Nucleus accumbens (tissue), 56 donors: Measurements from ENCODE around the gene PLPP1.
A peak's percentile ranks its signal among the peaks of the same experiment; 100 is the strongest.
"Not testable (repeated sequence)": the region's sequence is repeated elsewhere in the genome, so short reads cannot be mapped to it uniquely, and the experiment has no call there.

Source experiments
- DNase-seq, 56 donors: peaks; one replicate each; lab custom pipeline; 2025; lab: John Stamatoyannopoulos, UW

Gene PLPP1

DNA sequence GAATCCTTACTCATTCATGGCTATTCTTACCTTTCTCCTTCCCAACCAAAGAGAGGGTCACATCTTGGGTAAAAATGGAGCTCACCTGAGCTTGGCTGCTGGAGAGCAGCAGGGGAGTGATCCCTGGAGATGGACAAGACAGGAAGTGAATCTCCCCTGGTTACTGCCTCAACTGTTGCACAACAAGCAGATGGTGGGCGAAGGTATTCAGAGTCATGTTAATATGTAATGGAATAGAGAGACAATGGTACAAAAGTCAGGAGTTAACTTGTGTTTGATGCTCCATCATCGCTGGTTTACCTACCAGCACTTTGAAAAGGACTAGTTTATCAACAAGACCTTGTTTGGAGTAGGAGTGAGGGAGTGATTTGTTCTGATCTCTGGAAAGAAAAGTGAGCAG, 13.0 kb upstream of the PLPP1 start:
- no peak for DNase-seq

DNA sequence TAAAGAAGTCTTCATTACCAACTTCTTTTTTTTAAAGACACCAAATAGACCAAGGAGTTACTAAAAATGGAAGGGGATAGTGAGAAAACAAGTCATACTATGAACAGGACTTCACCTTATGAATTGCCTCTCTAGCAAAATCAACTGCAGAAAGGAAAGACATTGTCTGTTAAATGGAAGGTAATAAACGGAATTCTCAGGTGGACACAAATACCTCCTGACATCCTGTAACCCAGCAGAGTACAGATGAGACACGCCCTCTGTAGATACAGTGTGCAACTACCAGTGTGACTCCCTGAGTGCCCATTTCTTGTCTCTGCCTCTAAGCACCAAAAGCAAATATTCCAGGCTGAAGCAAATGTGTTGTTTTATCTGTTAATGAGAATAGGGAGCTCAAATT, 12.2 kb upstream of the PLPP1 start:
- DNase-seq: no peak

DNA sequence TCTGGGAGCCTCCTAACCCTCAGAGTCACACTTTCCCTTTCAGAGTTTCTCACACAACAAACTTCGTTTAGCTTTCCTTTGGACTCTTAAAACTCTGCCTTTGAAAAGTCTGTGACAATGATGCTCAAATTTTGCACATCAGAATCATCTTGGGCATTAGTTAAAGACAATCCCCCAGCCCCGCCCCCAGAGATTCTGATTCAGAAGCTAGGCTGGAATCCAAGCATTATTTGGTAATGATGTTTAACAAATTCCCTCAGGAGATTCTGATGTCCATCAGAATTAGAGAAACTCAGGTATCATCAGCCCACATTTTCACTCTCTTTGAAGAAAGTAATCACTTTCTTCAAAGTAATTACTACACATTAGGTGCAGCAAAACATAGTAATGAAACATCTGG, 9.6 kb upstream of the PLPP1 start:
- no peak for DNase-seq

GRCh38 chr5:55541056-55541635, 6.4 kb upstream of the PLPP1 start:
- DNase-seq: no peak

- DNase-seq: no peak
Observed at GRCh38 chr5:55540525-55540924, 5.8 kb upstream of the PLPP1 start.

- no peak for DNase-seq
Observed at GRCh38 chr5:55540024-55540423, 5.3 kb upstream of the PLPP1 start.

DNA sequence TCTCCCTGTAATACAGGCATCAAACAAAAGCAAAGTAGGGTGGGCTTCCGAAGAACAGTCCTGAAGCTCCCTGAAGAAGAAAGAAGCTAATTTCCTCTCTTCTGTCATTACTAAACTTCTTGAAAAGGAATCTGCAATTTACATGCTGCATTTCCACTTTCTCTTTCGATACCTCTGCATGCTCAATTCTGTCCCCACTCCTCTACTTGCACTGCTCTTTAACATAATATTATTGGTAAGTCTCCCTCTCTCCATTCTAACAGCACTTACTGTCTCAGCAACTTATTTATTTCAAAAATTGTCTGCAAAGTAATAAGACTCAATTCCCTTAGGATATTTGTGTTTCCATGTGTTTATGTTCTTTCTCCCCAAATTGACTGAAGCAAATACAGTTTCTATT, 3.9 kb upstream of the PLPP1 start:
- no peak for DNase-seq

DNA sequence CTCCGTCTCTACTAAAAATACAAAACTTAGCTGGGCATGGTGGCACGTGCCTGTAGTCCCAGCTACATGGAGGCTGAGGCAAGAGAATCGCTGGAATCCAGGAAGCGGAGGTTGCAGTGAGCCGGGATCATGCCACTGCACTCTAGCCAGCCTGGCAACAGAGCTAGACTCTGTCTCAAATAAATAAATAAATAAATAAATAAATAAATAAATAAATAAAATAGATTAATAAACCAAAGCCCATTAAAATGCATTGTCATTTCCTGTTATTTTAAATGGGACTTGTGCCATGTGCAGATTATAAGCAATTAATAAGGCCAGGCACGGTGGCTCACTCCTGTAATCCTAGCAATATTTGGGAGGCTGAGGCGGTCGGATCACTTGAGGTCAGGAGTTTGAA, 2.6 kb upstream of the PLPP1 start:
- not testable (repeated sequence) for DNase-seq

- peak in 5 of 56 donors; percentile 11 to 80 (median 21) for DNase-seq
Observed at GRCh38 chr5:55535199-55535905, 588 bp upstream of the PLPP1 start.

DNA sequence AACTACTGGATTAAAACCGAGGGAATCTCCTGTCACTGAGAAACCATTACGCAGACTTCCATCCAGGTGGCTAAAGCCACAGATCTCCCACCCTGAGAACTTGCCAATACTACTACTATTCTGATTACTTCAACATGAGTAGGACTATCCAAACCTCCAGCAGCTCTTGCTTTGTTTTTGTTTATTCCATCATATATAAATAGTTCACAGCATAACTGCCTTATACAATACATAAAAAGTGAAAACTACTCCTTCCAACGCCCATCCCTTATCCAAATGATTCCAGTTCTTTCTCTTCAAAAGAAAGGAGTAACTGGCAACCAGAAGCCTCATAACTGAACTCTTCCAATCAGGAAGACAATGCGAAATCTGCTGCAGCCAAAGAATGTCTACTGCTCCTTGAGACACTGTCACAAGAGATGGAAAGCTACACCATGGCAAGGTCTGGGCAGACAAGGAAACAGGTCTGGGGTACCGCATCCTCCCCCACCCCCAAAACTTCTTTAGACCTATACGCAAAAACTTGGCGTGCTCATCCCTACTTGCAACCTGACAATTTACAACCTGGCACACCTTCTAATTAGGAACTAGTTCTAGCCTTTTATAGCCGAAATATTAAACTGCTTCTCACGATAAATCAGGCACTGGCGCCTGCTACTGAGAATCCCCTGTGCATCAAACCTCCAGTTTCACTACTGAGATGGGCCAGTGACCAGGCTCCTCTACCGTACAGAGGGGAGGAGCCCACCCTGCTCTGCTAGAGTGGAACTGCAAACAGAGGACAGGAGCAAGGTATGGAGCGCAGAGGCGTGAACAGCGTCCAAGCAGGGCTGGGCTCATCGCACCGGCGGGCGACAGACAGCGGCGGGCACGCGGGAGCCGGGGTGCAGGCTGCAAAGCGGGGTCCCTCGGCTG, 986 bp downstream of the PLPP1 start:
- DNase-seq: peak in 15 of 56 donors; percentile 13 to 69 (median 52)

DNA sequence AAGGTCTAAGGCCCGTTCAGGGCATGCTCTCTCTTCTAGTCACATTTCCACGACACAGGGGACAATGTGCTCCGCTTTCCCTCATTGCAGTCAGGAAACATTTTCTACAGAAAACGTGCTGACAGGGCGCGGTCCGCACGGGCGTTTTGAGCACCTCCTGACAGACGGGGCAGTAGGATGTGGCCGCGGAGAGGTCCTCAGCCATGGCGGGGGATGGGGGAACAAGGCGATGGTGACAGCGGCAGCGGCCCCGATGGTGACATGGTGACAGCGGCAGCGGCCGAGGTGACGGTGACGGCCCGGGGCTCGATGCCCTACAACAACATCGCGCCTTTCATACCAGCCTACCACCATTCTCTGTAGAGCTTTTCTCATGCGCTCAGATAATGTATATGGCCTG, 4.1 kb downstream of the PLPP1 start:
- DNase-seq: no peak

- no peak for DNase-seq
Observed at GRCh38 chr5:55524816-55525215, 9.9 kb downstream of the PLPP1 start.

GRCh38 chr5:55523293-55523692, 11.5 kb downstream of the PLPP1 start:
- no peak for DNase-seq

DNA sequence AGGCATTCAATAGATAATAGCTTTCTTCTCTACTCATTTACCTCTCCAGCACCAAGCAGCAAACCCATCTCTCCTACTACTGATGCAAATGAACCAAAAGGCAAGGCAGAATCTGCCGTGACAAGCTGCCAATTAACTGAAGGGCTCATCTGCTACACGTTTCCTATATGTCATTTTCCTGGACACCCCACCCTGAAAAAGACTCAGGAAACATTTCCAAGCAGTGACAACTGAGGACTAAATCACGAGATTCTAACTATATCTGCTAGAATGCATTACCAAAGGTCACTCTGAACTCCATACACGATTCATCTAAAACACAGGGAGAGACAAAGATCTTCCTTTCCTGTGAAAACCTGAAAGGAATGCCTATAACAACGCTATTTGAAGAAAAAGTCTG, 12.9 kb downstream of the PLPP1 start:
- DNase-seq: no peak

- no peak for DNase-seq
Observed at GRCh38 chr5:55520117-55520839, 14.5 kb downstream of the PLPP1 start.

GRCh38 chr5:55518831-55519390, 15.9 kb downstream of the PLPP1 start:
- no peak for DNase-seq

- DNase-seq: no peak
Observed at GRCh38 chr5:55517804-55518203, 17.0 kb downstream of the PLPP1 start.

GRCh38 chr5:55511010-55511409, 23.8 kb downstream of the PLPP1 start:
- no peak for DNase-seq

GRCh38 chr5:55510523-55510880, 24.3 kb downstream of the PLPP1 start:
- DNase-seq: no peak

- DNase-seq: no peak
Observed at GRCh38 chr5:55509796-55510522, 24.8 kb downstream of the PLPP1 start.
